Left cardiac atrium (tissue), 4 donors: ENCODE measurements around the gene TEDC1. TPM values are rescaled to one million over a fixed set of nuclear protein-coding genes. Genes with fewer than 3 reads are reported as not detected.

Experiments used
- ATAC-seq, 2 donors: fragments of 200-7000 bp; cut with Tn5 transposase; one replicate each; pipeline ENCODE4 v1.9.1; 2020; ENCODE audit warnings: mild to moderate bottlenecking in 2 of 2, moderate library complexity in 2 of 2
- DNase-seq: peaks from one replicate; pipeline ENCODE4 v3.0.0-alpha.2; 2020
- intact Hi-C, 2 donors: fragments of 100-400 bp; cut with DNase I; formaldehyde crosslinking; loops; one replicate each; pipeline versions ENCODE4 v1.14.1 to v1.15.1; 2022 to 2023
- total RNA-seq, 2 donors: library from RNA; stranded (reverse); fragmentation: NEBNext Ultra II Directional; extraction: Animal tissue kit (Norgen Biotek cat#: 25700); gene quantifications; one replicate each; pipeline ENCODE4 v1.2.1, GENCODE V29; 2021
- donor health status: DM: no; HTN: yes; CAD: no.
- donor health status: DM: no; HTN: yes; CAD: no; lungs with severe emphysema.
- donor health status: DM: yes; HTN: yes; CAD: no.
- donor health status: Dilated cardiomyopathy.

TEDC1 gene
- total RNA-seq, 2 donors from 2014 or later = 5.1 to 5.9 TPM

DNA sequence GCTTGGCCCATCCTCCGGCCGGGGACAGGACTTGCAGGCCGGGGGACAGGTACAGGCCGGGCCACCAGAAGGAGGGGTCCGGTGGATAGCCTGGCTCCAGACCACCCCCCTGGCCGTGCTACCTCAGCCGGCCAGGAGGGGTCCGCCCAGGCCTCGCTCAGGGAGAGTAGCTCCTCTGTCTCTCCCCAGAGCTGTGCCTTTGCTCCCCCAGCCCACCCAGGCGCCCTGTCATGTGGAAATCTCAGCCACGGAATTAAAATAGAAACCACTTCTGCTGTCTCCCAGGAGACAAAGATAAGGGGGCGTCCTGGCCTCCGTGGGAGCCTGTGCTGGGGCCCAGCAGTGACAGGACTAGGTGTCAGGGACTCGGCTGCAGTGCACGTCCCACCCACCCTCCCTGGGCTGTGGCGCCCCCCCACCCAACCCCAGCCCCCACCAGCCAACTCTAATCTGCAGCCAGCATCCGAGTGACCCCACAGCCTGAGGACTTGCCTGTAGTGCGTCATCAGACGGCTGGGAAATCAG lies 19.7 kb upstream of the TEDC1 start:
- intact Hi-C loops = no loop called here
- ATAC-seq = peak; percentile 0 to 10
- peak; percentile 68 for DNase-seq

DNA sequence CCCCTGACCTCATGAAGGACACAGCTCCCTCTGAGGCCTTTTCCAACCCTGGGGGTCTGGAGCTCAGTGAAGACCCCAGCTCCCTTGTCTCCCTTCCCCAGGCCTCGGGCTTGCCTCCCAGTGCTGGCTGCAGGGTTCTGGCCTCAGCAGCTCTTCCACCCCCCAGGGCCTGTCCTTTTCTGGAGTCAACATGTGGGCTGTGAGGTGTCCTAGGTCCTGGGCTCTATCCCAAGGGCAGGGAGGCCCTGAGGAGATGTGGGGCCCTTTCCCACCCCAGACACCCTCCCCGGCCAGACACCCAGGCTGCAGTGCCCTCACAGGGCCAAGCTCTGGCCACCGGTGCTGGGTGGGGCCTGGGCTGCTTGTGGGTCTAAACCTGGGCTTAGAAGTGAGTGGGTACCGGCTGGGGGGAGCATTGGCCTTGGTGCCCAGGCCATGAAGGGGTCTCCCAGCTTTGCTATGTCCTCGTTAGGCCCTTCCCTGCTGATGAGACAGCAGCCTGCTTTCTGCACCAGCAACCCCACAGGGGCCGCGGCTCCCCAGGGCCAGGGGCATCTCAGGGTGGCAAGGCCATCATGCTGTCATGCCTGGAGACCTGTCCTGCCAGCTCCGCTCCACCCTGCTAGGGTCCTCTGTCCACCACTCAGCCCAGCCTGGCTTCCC lies 19.1 kb upstream of the TEDC1 start:
- intact Hi-C loops = no loop called here
- peak in 1 of 2 donors; percentile 0 for ATAC-seq

DNA sequence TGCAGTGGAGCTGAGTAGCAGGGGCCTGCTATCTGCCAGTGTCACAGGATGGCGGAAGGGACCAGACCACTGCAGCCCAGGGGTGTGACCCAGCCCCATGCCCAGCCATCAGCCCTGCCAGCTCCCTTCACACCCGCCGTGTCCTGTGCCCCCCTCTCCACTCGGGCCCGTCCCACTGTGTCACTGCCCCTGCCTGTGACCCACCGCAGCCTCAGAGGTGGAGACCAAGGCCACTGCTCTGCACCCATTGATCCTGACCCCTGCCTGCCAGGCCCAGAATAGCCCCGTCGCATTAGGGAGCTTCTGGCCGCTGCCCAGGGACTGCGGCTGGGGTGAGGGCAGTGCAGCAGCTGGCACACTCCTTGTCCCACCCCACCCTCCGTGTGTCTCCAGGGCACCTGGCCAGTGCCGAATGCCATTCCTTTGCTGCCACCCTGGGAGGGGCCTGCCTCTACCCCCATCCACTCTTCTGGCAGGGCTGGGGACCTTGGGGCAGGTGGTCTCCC lies 18.5 kb upstream of the TEDC1 start:
- DNase-seq (peak; percentile 77), ATAC-seq (peak; percentile 6 to 14)
- intact Hi-C loops = no loop called here

More for the DNA sequence above, 19.1 kb upstream of the TEDC1 start:
- DNase-seq = peak; percentile 54

DNA sequence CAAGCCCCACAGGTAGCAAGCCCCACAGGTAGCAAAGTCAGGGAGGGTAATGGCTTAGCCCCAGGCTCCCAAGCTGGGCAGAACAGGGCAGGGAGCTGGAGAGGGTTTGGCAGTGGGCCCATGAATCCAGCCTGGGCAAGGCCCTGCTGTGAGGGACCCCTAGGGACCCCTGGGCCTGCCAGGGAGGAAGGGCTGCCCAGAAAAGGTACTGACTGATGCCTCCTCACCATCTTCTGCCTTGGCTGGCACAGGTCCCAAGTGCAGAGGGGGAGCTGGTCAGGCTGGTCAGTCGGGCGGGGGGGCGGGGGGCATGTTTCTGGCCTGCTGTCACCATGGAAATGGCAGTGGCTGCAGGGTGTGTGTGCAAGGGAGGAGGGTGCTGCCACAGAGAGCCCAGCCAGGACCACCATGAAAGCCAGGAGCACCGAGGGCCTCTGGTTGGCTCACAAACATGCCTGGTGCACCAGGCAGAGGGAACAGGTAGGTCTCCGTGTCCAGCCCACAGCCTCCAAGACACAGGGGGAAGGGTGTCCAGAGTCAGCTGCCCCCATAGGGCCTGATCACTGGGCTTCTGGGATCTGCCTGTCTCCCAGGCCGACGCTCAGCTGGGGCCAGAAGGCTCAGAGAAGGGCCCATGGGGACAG lies 17.9 kb upstream of the TEDC1 start:
- ATAC-seq (no peak), DNase-seq (peak; percentile 58)
- intact Hi-C loops = no loop called here

DNA sequence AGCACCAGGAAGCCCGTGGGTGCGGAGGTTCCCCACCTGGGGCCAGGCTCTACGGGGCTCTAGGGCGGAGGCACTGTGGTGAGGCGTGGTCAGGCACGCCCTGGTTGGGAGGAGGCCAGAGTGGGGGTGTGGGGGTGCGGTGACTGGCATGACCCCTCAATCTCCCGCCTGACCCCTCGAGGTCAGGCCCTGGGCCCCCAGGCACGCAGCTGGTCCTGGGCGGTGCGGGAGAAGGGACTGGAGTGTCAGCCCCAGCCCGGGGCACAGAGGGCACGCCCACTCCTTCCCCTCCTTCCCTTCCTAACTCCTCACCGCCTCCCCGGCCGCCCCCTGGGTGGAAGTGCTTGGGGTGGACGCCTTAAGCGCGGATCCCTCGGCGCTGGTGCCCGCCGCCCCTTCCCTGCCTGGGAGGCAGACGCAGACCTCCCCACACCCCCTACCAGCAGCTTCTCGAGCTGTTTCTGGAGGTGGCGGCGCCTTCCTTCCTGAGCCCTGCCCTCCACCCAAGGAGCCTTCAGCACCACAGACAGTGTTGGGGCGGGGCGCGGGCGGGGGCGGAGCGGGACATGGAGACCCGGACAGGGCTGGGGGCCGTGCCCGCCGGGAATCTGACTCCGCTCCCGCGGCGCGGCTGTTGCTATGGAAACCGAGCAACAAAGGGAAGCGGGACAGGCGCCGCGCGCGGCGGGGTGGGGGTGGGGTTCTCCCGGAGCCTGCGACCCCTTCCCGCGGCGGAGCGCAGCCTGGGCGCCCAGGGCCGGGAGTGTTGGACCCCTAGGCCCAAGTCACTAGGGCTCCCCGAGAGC lies 17.2 kb upstream of the TEDC1 start:
- intact Hi-C loops = no loop called here
- ATAC-seq (peak; percentile 39 to 54), DNase-seq (peak; percentile 99)

DNA sequence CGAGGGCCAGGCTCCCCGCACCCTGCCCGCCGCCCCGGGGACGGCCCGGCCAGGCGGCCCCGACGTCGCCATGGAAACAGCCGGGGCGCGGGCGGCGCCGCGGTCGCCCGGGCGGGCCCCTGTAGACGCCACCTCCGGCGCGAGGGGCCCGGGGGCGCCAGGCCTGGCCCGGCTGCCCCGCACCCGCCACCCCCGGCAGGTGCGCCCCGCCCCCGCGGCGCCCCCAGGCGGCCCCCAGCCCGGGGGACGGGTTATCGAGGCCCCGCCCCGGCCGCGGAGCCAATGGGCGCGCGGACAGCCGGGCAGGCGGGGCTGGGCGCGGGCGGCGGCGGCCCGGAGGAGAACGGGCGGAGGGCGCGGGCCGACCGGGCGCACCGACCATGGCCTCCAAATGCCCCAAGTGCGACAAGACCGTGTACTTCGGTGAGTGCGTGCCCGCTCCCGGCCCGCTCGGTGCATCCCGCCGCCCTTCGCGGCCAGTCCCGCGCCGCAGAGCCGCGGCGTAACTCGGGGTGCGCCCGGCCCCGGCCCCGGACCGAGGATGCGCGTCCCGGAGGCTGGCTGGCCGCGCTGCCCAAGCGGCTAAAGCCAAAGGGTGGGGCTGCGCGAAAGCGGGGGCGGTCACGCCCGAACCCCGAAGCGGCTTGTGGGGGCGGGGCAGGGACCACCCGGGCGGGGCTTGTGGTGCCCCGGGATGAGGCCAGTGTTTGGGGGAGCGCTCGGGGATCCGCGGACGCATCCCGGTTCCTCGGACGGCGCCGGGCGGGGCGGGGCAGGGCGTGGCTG lies 16.4 kb upstream of the TEDC1 start, which contains the start of gene CRIP2:
Gene CRIP2, plus strand, starts transcription at position 339 of the 786 bp plus-strand sequence. Its CDS starts 42 bp downstream, at position 381.
- intact Hi-C loops = no loop called here
- DNase-seq (peak; percentile 72), ATAC-seq (peak; percentile 4 to 16)

DNA sequence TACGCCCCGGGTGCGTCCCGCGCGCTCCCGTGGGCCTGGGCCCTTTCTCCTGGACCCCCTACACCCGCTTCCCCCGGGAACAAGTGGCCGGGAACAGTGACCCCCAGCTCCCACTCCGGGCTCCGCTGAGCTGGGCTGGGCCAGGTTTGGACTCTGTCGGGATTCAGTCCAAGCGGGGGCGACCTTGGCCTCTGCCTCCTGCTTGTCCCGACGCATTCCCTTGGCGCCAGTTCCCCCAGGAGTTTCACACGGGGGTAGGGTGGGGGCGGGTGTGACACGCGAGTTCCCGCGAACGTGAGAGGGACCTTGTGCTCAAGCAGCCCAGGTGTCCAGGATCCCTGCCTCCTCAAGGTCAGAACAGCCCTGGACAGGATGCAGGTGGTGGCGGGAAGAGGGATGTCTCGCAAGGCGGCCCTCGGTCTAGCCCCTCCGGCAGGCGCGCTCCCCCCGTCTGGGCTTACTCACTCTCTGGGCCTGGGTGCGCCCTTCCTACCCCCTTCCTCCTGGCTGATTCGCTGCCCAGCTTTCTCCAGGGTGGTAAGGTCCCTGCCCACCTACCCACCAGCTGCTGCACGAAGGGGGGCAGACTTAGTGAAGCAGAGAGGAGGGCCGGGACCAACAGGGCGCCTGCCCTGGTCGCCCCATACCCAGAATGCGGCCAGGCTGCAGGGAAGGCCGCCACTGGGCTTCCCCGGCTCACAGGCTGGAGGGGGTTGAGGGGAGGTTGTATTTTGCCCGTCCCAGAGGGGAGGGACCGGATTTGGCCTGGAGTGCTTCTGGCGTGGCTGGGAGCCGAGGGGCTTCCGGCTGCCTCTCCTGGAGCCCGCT lies 15.6 kb upstream of the TEDC1 start:
- intact Hi-C loops = no loop called here
- DNase-seq = peak; percentile 78
- ATAC-seq = peak; percentile 9

DNA sequence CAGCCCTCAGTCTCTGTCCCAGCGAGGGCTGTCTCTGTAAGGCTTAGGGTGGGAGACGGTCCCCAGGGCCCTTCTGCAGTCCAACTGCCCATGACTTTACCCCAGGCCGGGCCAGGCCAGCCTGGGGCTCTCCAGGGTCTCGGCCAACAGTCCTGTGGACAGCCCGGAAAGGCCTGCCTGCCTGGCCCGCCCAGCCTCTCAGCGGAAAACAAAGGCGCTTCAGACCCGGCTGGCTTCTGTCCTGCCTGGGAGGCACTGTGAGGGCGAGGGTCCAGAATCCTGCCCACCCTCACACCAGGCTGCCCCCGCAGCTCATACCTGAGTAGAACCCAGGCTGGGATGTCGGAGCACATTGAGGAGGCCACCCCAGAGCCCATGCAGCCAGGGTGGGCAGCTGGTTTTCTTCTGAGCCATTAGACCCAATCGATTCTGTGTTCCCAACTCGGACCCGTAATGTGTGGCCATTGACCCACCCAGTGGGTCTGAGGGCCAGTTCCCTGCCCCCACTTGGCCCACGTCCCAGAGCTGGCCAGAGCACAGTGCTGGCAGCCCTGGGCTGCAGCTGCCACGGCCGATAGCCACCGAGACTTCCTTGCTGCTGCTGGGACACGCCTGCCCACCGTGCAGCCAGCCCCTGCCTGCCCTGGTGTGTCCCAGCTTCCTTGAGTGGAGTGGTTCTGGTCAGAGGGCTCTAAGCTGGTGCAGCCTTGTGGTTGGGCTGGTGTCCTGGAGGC lies 14.8 kb upstream of the TEDC1 start:
- intact Hi-C loops = no loop called here
- ATAC-seq = peak; percentile 1 to 7

DNA sequence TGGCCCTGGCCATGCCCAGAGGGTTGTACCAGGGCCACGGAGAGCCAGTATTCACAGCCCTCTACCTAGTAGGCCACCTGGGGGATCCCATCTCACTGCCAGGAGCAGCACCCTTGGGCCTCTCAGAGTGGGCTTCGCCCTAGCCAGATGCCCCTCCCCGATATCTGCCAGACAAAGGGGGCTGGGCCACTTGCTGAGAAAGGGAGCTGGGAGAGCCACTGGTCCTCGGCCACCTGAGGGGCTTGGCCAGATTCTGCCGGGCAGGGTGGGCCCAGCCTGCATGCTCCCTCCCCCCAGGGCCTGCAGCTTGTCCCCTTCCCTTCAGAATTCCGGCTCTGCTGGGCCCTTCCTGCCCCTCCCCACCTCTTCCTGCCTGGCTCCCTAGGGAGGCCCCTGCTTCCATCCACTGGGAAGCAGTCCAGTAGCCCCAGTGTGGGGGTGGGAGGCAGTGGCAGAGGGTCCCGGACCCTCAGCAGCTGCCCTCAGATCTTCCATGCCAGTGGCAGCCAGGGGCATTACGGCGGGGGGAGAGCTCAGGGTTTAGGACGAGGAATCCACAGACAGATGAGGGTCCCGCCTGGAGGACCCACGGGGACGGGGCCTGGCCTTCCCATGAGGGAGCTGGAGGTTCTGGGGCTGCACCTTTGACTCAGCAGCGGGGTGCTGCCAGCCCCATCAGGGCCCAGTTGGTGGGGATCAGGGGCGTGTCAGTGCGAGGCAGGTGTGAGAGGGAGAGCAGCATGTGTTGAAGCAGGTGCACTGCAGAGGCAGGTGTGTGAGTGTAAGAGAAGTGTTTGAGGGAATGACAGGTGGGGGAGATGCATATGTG lies 14.0 kb upstream of the TEDC1 start:
- ATAC-seq (no peak), DNase-seq (peak; percentile 60)
- intact Hi-C loops = no loop called here

More for the DNA sequence above, 14.8 kb upstream of the TEDC1 start:
- peak; percentile 75 for DNase-seq

DNA sequence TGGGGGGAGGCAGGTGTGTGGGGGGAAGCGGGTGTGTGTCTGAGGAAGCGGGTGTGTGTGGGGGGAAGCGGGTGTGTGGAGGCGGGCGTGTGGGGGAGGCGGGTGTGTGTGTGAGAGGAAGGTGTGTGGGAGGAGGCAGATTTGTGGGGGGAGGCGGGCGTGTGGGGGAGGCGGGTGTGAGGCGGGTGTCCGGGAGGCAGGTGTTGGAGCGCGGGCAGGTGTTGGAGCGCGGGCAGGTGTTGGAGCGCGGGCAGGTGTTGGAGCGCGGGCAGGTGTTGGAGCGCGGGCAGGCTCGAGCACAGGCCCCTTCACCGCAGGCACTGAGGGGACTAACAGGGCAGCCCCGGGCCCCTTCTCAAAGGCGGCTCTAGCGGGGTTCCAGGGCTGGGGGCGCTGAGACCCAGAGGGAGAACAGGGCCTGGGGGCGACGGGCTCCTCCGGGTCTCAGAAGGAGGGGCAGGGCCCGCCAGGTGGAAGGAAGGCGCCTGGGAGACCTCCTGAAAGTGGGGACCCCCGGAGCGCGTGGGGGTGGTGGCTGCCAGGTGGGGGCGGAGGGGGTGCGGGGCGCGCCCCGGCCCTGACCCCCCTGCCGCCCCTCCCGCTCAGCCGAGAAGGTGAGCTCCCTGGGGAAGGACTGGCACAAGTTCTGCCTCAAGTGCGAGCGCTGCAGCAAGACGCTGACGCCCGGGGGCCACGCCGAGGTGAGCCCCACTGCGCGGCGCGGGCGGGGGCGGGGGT lies 13.2 kb upstream of the TEDC1 start:
- intact Hi-C loops = no loop called here
- DNase-seq = peak; percentile 57
- ATAC-seq = no peak

DNA sequence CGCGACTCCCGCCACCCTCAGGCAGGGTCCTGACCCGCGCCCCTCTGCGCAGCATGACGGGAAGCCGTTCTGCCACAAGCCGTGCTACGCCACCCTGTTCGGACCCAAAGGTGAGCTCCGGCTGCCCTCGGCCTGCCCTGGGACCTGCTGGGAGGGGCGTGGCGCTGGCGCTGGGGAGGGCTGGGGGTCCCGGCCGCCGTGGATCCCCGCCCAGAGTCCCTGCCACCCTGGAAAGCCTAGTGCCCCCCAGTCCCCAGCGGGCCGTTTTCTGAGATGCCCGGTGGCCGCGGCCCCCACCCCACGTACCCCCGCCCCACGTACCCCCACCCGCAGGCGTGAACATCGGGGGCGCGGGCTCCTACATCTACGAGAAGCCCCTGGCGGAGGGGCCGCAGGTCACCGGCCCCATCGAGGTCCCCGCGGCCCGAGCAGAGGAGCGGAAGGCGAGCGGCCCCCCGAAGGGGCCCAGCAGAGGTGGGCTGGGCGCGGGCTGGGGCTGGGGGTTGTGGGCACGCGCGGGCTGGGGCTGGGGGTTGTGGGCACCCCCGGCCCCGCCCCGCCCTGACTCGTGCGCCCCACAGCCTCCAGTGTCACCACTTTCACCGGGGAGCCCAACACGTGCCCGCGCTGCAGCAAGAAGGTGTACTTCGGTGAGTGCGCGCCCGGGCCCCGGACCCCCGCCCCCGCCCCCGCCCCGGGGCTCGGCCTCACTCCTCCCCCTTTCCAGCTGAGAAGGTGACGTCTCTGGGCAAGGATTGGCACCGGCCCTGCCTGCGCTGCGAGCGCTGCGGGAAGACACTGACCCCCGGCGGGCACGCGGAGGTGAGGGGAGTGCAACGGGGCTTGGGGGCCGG lies 12.4 kb upstream of the TEDC1 start:
- intact Hi-C loops = no loop called here
- DNase-seq = peak; percentile 34
- no peak for ATAC-seq

DNA sequence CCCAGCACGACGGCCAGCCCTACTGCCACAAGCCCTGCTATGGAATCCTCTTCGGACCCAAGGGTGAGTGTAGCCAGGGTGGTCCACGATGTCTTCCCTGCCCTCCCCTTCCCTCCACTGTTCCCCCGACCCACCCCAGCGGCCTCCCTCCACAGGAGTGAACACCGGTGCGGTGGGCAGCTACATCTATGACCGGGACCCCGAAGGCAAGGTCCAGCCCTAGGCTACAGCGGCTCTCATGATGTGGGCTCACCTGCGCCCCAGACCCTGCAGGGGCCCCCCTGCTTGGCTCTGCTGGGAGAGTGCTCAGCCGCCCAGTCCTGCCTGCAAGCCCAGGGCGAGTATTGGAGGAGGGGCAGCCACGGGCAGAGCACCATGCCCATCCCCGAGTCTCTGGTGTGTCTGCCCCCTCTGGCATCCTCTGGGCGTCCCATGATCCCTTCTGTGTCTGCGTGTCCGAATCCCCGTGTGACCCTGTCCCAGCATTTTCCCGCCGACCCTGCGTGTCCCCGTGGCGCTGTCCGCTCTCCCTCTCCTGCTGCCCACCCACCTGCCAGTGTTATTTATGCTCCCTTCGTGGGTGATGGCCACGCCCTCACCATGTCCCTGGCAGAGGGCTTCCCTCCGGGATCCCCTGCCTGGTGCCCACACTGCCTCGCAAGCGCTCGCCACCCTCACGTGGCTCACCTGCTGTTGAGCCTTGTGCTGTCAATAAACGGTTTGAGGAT lies 11.5 kb upstream of the TEDC1 start:
- DNase-seq (peak; percentile 35), ATAC-seq (no peak)
- intact Hi-C loops = no loop called here

DNA sequence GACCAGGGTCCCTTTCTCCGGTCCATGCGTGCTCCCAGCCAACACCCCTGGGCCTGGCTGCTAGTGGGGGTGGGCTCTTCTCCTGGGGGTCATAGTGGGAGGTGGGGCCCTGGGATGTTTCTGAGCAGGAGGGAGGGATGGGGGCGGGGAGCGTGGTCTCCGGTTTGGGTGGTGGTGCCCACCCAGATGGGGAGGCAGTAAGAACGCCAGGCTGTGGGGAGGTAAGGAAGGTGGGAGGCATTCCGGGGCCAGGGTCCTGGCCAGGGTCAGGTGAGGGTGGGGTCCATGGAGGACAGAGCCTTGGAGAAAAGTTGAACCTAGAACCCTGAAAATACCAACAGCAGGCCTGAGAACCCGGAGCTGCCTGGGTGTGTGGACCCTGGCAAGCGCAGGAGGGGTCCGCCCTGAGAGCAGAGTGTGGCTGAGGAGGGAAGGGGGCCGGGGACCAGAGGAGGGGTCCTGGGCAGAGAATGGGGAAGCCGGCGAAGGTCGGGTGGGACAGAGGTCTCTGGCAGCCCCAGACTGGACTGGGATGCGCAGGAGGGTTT lies 10.8 kb upstream of the TEDC1 start:
- intact Hi-C loops = no loop called here
- ATAC-seq = no peak
- DNase-seq = peak; percentile 32
